Measurements from ENCODE around the gene TAGAP. TPM values are rescaled to one million over a fixed set of nuclear protein-coding genes. Genes with fewer than 3 reads are reported as not detected.

Gene TAGAP
- total and polyA plus RNA-seq, 9 of the 15 experiments (the other 6 are each of a cell fraction or from before 2014, with no cell fraction given) = 0.07 TPM; not detected in 8

DNA sequence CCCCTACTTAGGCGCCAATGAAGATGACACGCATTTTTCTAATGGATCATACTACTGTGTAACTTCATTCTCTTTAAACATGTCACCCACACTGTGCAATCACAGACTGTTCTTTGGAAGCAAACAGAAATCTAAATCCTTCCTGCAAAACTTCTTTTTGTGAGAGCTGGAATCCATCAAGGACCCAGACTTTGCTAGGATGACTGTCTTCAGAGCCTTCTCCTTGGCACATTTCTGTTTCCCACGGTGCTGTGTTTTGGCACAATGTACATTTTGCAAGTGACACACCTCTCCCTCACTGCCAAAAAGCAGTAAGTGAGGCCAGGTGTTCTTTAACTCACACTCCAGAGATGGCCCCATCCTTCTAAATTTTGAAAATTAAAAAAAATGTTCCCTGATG, 21.7 kb upstream of the TAGAP start:
- Histone ChIP-seq H3K4me3 (no peak overlapping the region), H3K79me2 (ENCODE audit: control insufficient read depth, insufficient read depth, low read length) (no peaks in the 10 kb centered on the region), H3K9me3 (replicated peaks; ENCODE audit: control insufficient read depth, insufficient read depth, low read depth, low read length) (no peaks in the 10 kb centered on the region), H3K9me1 (ENCODE audit: control insufficient read depth, insufficient read depth, low read length) (no peaks in the 10 kb centered on the region), H2AFZ (ENCODE audit: low read depth, low read length) (no peak overlapping the region), H4K20me1 (replicated peaks; ENCODE audit: control insufficient read depth, insufficient read depth, low read length) (no peaks in the 10 kb centered on the region), H3K4me2 (ENCODE audit: insufficient read depth, low read length) (no peak overlapping the region), H3K27ac (ENCODE audit: extremely low read depth, low read depth, low read length) (no peak overlapping the region), H3K4me1 (replicated peaks in 1 of 2; ENCODE audit: control insufficient read depth in 2 of 2, insufficient read depth in 2 of 2, low read length in 2 of 2) (no peaks in the 10 kb centered on the region), H3K27me3 (ENCODE audit: control insufficient read depth in 2 of 2, insufficient read depth in 2 of 2, low read length in 2 of 2) (peaks cover 44 to 58% of the 10 kb centered on the region in 2 experiments; a peak in 4 of 5 replicates), H3K9ac (ENCODE audit: insufficient read depth in 1 of 2, low read depth in 2 of 2, low read length in 2 of 2) (no peak overlapping the region), H3K36me3 (ENCODE audit: control insufficient read depth, insufficient read depth, low read length) (no peaks in the 10 kb centered on the region)
- CTCF ChIA-PET (ENCODE audit: low intra/inter-chr PET ratio) = no interaction called here
- no TSS peak for BruUV-seq (replicated peaks)
- POLR2A ChIA-PET = interaction anchor here (1.4 kb wide), 1 partner anchor 10 kb away, joined by 6 read pairs; no protein-coding TSS in a partner anchor
- no peak for DNase-seq (ENCODE audit: extremely low read depth in 1 of 4, low spot score in 3 of 4)
- no peak for FAIRE-seq
- no peak for TF ChIP-seq CCNT2 (IDR thresholded peaks at IDR 0.05; ENCODE audit: borderline replicate concordance, extremely low read depth, insufficient read length, low read depth, low read length)
- no peak for TF ChIP-seq ELF2 (CRISPR knock-in tag; IDR thresholded peaks at IDR 0.05)
- no peak for TF ChIP-seq ETV1 (tag; conservative IDR thresholded peaks at IDR 0.05; ENCODE audit: low read depth)
- TF ChIP-seq MAFK (IDR thresholded peaks at IDR 0.05; ENCODE audit: low read length) = no peak
- no peak for TF ChIP-seq SMAD1 (IDR thresholded peaks at IDR 0.05; ENCODE audit: low read depth, low read length, partially characterized antibody)
- TF ChIP-seq TCF3 (CRISPR knock-in tag; IDR thresholded peaks at IDR 0.05) = no peak
- TF ChIP-seq NUFIP1 (IDR thresholded peaks at IDR 0.05; ENCODE audit: partially characterized antibody) = no peak
- TF ChIP-seq RBM22 (IDR thresholded peaks at IDR 0.05; ENCODE audit: low read depth, low read length, poor library complexity, severe bottlenecking) = no peak
- TF ChIP-seq ERF (CRISPR knock-in tag; IDR thresholded peaks at IDR 0.05) = no peak
- TF ChIP-seq SRSF9 (IDR thresholded peaks at IDR 0.05; ENCODE audit: borderline replicate concordance, low read depth, low read length) = no peak
- no peak for TF ChIP-seq MCM2 (IDR thresholded peaks at IDR 0.05; ENCODE audit: low read depth)
- no peak for TF ChIP-seq JUND (IDR thresholded peaks at IDR 0.05; ENCODE audit: borderline replicate concordance, low read depth, low read length)
- TF ChIP-seq JUND (tag; IDR thresholded peaks at IDR 0.05; ENCODE audit: borderline replicate concordance, low read depth, low read length) = no peak
- TF ChIP-seq SMAD4 (CRISPR knock-in tag; conservative IDR thresholded peaks at IDR 0.05) = no peak
- TF ChIP-seq CHD1 (IDR thresholded peaks at IDR 0.05; ENCODE audit: low read length) = no peak
- no peak for TF ChIP-seq ETS2 (tag; IDR thresholded peaks at IDR 0.05; ENCODE audit: borderline replicate concordance, poor library complexity, severe bottlenecking)
- TF ChIP-seq GATAD2A (IDR thresholded peaks at IDR 0.05) = no peak
- no peak for TF ChIP-seq ZNF133 (CRISPR knock-in tag; IDR thresholded peaks at IDR 0.05)
- in situ Hi-C loops (cut with MboI) (no loop called here), intact Hi-C loops (cut with micrococcal nuclease) (no loop called here)
- no peak for ATAC-seq
- WGBS (ENCODE audit: insufficient coverage, low coverage, missing lambda C conversion rate) = 1% methylated on average over 3 of the region's 3 CpGs
